Tibial nerve (tissue), 3 donors: ENCODE measurements around the gene PCBP1.

ENCODE experiments used
- CTCF ChIP-seq, 5 experiments: fragments of 200-600 bp in 3 of 5; fragments of 450-650 bp in 2 of 5; sonication (generic) in 3 of 5; IDR thresholded peaks; one replicate each; pipeline ENCODE4 v1.5.1; 2016 to 2019; ENCODE audit warnings: antibody characterized with exemption in 5 of 5, mild to moderate bottlenecking in 3 of 5, moderate library complexity in 2 of 5
- POLR2A ChIP-seq, 2 donors: fragments of 450-650 bp; IDR thresholded peaks; one replicate each; pipeline ENCODE4 v1.6.1; 2017; ENCODE audit warnings: antibody characterized with exemption in 2 of 2, mild to moderate bottlenecking in 2 of 2, moderate library complexity in 2 of 2

- TF ChIP-seq POLR2A (IDR thresholded peaks at IDR 0.05) (no peak), CTCF (IDR thresholded peaks at IDR 0.05) (no peak)
Observed at GRCh38 chr2:70039366-70039765, 47.9 kb upstream of the PCBP1 start.
